Endothelial cell of umbilical vein (primary cell): ENCODE measurements around the gene TTC33.

Source experiments
- EZH2 ChIP-seq: IDR thresholded peaks from 2 replicates; pipeline ENCODE4 v1.6.1; 2012; ENCODE audit warnings: borderline replicate concordance, low read depth, mild to moderate bottlenecking, moderate library complexity, low read length, inconsistent platforms; ENCODE audit not compliant: severe bottlenecking
- POLR2A ChIP-seq: IDR thresholded peaks from 2 replicates; pipeline ENCODE4 v1.6.1; 2012; ENCODE audit warnings: low read depth, mild to moderate bottlenecking, control low read depth, low read length
- POLR2AphosphoS5 ChIP-seq: IDR thresholded peaks from 2 replicates; pipeline ENCODE4 v1.6.1; 2012; ENCODE audit warnings: low read depth, mild to moderate bottlenecking, control low read depth, low read length, moderate library complexity; ENCODE audit not compliant: insufficient read depth
- TF ChIP-seq, protein P1 (sequence below), 2 donors: IDR thresholded peaks; 1 replicate in 1 of 2; 2 replicates in 1 of 2; pipeline ENCODE4 v1.5.1; 2011; ENCODE audit warnings: low read length in 2 of 2, mild to moderate bottlenecking in 2 of 2, moderate library complexity in 2 of 2, control low read depth in 1 of 2, inconsistent platforms in 1 of 2, low read depth in 1 of 2; ENCODE audit not compliant: insufficient read depth in 1 of 2; ENCODE audit errors: extremely low read depth in 1 of 2

DNA sequence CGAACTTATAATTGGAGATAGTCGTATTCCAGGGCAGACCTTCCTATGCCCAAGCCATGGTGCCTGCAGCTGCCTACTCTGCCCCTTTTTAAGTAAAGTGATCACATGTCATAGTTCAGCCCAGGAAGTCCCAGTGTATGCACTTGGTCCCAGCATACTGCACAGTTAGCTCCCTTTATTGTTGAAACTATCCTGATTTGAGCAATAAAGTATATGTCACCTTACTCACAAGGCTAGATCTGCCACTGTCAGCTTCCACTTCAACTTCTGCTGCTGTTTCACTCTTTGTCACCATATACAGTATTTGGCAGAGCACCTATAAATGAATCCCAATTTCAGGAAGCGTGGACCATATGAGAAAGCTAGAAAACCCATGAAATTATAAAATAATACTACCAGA, 179.8 kb downstream of the TTC33 start:
- TF ChIP-seq POLR2A, result no peak
- TF ChIP-seq, protein P1, sequence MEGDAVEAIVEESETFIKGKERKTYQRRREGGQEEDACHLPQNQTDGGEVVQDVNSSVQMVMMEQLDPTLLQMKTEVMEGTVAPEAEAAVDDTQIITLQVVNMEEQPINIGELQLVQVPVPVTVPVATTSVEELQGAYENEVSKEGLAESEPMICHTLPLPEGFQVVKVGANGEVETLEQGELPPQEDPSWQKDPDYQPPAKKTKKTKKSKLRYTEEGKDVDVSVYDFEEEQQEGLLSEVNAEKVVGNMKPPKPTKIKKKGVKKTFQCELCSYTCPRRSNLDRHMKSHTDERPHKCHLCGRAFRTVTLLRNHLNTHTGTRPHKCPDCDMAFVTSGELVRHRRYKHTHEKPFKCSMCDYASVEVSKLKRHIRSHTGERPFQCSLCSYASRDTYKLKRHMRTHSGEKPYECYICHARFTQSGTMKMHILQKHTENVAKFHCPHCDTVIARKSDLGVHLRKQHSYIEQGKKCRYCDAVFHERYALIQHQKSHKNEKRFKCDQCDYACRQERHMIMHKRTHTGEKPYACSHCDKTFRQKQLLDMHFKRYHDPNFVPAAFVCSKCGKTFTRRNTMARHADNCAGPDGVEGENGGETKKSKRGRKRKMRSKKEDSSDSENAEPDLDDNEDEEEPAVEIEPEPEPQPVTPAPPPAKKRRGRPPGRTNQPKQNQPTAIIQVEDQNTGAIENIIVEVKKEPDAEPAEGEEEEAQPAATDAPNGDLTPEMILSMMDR (IDR thresholded peaks at IDR 0.05; ENCODE audit: extremely low read depth in 1 of 2, insufficient read depth in 1 of 2, low read depth in 1 of 2, low read length in 2 of 2), result no peak
- TF ChIP-seq POLR2AphosphoS5, result no peak
- TF ChIP-seq EZH2, result no peak
